ENCODE data around the gene APBB2.

DNA sequence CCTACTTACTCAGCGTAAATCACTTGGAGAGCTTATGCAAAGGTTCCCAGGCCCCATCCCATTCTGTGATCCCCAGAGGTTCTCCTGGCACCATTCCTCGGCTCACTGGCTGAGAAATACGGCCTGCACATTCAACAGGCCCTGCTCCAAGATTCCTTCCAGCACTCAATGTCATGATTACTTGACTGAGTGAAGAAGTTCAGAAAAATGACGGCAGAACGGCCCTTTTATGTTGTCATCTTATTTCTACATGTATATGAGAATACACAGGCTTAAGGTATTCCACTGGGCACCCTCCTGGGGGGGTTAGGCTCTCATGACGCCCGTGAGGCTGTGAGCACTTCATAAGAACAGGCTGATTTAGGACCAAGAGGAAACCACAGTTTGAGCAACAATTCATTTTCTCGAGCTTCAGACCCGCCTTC lies 274.0 kb downstream of the APBB2 start:
- TF ChIP-seq, protein P1, sequence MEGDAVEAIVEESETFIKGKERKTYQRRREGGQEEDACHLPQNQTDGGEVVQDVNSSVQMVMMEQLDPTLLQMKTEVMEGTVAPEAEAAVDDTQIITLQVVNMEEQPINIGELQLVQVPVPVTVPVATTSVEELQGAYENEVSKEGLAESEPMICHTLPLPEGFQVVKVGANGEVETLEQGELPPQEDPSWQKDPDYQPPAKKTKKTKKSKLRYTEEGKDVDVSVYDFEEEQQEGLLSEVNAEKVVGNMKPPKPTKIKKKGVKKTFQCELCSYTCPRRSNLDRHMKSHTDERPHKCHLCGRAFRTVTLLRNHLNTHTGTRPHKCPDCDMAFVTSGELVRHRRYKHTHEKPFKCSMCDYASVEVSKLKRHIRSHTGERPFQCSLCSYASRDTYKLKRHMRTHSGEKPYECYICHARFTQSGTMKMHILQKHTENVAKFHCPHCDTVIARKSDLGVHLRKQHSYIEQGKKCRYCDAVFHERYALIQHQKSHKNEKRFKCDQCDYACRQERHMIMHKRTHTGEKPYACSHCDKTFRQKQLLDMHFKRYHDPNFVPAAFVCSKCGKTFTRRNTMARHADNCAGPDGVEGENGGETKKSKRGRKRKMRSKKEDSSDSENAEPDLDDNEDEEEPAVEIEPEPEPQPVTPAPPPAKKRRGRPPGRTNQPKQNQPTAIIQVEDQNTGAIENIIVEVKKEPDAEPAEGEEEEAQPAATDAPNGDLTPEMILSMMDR (IDR thresholded peaks at IDR 0.05): no peak
- no peak for TF ChIP-seq POLR2A (IDR thresholded peaks at IDR 0.05)
